ENCODE results near the gene FAM217B.

FAM217B gene

GRCh38 chr20:59940129-59940955 is at the start of gene FAM217B, which contains the start of gene PPP1R3D:
Gene FAM217B (plus strand): TSS chr20:59940389. CDS start chr20:59943944, 3,555 bp downstream.
Gene PPP1R3D (minus strand): TSS chr20:59940305. CDS start chr20:59939931, 374 bp downstream.
- in situ Hi-C loops (cut with MboI; ENCODE audit: low sequenced_read_pairs) = no loop called here

DNA sequence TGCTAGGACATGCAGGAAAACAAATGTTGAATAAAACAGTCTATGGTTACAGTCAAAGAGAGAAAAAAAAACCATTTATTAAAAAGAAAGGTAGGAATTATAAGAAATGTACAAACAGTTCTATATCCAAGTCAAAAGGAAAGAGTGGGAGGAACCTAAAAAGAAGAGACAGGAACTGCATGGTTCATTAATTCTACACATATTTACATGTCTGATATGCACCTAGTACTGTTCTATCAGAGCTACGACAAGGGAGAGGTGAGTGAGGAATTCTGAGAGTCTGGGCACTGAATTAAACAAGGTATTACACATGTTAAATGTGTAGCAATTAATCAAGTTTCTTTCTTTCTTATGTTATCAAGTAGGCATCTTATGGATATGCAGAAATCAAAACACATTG is 48.6 kb upstream of the FAM217B start:
- in situ Hi-C loops (cut with MboI; ENCODE audit: low sequenced_read_pairs) = no loop called here

DNA sequence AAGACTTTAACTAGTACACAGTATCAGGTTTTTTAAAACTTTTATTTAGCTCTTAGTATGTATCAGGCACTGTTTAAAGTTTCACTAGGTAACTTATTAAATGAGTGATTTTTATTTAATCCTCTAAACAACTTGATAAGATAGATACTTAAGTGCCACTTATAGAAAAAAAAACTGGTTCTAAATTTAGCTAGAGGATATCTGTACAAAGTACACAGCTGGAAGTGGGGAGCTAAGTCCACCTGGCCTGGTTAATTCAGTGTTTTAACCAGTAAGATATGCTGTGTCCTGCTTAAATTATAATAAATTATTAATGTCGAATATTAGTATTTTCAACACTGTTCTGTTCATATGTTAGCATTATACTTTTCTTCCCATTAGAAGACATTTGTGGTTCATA is 44.3 kb upstream of the FAM217B start:
- in situ Hi-C loops (cut with MboI; ENCODE audit: low sequenced_read_pairs) = no loop called here

- in situ Hi-C loops (cut with MboI; ENCODE audit: low sequenced_read_pairs) = no loop called here
Observed at GRCh38 chr20:59902470-59902869, 37.7 kb upstream of the FAM217B start.

DNA sequence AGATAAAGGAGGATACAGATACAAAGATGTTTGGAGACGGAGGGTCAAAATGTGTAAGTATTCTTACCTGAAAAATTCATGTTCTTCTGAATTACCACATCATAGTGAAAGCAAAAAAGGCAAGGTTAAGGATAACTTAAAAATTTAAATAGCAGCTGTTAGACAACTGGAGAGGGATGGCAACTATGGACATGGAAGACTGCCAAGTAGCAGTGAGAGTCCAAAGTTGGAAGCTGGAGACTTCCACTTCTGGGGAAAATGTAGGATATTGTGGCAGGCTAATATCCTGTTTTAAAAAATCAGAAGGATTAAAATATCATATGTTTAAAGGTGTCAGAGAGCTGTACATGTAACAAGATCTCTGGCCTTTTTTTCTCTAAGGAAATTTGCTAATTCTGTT is 36.6 kb upstream of the FAM217B start:
- in situ Hi-C loops (cut with MboI; ENCODE audit: low sequenced_read_pairs) = no loop called here

DNA sequence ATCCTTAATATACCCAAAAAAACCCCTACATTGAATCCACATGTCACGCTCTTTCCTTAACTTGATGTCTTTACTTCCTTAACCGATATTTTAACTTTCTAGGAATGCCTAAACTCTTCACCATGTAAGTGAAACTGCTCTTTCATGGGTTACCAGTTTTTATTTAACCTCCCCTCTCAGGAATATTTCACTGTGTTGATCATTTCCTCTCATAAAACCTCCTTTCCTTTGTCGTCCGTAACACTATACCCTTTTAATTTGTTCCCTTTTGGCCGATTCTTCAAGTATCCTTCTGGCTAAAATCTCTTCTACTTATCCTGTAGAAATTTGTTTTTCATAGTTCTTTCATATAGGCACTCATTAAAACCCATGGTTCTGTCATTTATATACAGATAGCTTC is 31.3 kb upstream of the FAM217B start:
- in situ Hi-C loops (cut with MboI; ENCODE audit: low sequenced_read_pairs) = no loop called here

DNA sequence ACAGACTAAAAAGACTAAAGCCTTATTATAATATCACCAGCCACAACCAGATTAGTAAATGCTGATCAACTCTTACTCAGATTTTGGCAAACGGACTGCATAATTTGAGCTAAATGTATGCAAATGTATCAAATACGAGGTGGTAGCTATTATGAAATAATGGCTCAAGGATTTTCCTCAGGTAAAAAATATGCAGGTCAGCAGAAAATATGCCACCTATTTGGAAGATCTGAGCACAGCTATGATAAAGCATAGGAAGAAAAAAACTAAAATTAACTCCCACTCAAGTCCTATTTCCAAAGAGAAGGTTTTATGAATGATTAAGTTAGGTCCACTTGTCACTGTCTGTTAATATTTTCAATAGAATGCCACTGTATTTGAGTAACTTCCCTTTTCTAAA is 29.1 kb upstream of the FAM217B start:
- in situ Hi-C loops (cut with MboI; ENCODE audit: low sequenced_read_pairs) = no loop called here

DNA sequence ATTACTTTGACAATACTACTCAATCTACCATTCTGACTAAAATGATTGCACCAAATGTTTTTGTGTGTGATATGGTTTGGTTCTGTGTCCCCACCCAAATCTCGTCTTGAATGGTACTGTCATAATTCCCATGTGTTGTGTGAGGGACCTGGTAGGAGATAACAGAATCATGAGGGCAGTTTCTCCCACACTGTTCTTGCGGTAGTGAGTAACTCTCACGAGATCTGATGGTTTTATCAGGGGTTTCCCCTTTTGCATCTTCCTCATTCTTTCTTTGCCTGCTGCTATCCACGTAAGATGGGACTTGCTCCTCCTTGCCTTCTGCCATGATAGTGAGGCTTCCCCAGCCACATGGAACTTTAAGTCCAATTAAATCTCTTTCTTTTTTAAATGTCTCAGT is 27.6 kb upstream of the FAM217B start:
- in situ Hi-C loops (cut with MboI; ENCODE audit: low sequenced_read_pairs) = no loop called here

DNA sequence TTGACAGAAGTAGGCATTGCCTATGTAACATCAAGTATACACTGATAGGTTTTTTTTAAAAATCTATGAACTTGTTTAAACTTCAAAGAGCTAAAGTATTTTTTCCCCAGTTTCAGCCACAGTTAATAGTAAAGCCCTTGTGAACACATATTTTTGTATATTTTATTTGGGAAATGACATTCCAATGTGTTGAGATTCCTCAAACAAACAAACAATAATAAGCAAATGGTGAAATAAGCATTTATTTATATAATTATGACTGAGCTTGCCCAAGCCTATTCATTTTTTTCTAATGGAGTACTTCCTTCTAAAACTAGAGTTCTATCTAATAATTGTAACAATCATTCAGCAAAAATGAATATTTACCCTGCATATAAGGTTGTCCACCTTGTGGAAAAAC is 19.2 kb upstream of the FAM217B start:
- in situ Hi-C loops (cut with MboI; ENCODE audit: low sequenced_read_pairs) = no loop called here

- in situ Hi-C loops (cut with MboI; ENCODE audit: low sequenced_read_pairs) = no loop called here
Observed at GRCh38 chr20:59923514-59923913, 16.7 kb upstream of the FAM217B start.

GRCh38 chr20:59925359-59925758 is 14.8 kb upstream of the FAM217B start:
- in situ Hi-C loops (cut with MboI; ENCODE audit: low sequenced_read_pairs) = no loop called here

DNA sequence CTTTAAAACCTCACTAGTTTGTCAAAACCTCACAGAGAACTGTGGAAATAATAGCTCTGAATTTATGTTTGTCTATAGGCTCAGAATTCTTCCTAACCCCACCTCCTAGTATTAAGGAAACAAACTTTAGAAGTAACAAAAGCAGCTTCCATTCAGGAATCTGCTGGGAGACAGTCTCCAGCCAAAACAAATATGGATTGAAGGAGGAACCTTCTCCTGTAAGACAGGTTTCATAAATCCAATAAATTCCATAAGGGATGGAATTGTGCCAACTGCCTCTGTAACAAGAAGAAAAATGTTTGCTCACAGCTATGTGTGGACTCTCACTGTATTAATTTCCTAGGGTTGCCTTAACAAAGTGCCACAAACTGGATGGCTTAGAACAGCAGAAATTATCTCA is 14.3 kb upstream of the FAM217B start:
- in situ Hi-C loops (cut with MboI; ENCODE audit: low sequenced_read_pairs) = no loop called here

DNA sequence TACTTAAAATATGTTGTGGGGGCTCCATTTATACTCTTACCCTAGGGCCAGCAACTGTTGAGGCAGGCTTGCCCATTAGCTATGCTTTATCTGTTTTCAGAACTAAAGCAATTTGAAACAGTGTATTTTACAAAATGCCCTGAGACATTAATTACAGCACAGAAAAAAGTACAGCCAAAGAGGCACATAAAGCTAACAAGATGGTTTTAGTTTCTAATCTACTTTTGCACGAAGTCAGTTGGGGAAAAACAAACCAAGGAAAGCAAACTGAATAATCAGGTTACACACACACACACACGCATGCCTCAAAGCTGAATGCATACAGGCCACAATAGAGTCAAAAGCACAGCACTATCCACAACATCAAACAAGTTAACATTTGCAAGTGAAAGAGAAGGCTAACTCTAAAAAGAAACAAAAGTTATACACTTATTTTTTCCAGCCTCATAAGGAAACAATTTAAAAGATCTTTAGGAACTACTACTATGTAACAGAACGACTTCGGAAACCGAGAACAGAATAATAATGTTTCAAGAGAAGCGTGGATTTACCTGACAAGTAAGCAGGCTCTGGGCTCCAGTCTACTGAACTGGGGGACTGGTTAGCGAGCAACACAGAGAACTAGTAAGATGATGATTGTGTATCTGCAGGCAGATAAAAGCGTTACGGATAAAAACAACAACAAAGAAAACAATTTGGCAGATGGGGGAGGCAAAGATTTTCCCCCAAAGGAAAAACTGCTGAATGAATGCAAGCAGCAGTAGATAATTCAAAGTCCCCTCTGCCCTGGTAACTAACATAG is 8.5 kb upstream of the FAM217B start:
- in situ Hi-C loops (cut with MboI; ENCODE audit: low sequenced_read_pairs) = no loop called here

- in situ Hi-C loops (cut with MboI; ENCODE audit: low sequenced_read_pairs) = no loop called here
Observed at GRCh38 chr20:59932616-59933295, 7.4 kb upstream of the FAM217B start.

DNA sequence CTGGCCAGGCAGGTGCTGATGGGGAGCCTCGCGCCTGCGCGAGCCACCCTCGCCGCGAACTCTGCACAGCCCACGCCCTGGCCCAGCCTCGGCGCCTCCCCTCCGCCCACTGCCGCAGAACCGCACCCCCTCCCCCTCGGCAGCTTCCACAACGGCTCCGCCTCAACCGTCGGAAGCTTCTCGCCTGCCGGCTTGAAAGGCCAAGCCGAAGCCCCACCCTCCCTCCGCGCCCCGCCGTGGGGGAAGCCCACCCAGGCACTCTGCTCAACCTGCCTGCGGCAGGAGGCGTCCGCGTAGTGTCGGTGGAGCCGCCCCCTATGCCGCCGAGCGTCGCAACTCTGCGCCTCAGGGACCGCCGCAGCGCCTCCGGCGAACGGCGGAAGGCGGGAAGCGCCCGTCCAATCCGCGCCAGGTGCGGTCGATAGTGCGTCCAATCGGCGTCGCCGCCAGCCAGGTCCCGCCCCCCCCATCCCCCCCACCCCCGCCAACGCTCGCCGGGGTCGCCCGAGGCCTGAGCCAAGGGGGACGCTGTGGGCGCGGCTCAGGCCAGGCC is 6.8 kb upstream of the FAM217B start, which contains the start of gene SYCP2:
TSS of gene SYCP2 (minus strand) at position 342 of the 553 bp plus-strand sequence. CDS start 11,224 bp downstream, outside the sequence.
- in situ Hi-C loops (cut with MboI; ENCODE audit: low sequenced_read_pairs) = no loop called here

DNA sequence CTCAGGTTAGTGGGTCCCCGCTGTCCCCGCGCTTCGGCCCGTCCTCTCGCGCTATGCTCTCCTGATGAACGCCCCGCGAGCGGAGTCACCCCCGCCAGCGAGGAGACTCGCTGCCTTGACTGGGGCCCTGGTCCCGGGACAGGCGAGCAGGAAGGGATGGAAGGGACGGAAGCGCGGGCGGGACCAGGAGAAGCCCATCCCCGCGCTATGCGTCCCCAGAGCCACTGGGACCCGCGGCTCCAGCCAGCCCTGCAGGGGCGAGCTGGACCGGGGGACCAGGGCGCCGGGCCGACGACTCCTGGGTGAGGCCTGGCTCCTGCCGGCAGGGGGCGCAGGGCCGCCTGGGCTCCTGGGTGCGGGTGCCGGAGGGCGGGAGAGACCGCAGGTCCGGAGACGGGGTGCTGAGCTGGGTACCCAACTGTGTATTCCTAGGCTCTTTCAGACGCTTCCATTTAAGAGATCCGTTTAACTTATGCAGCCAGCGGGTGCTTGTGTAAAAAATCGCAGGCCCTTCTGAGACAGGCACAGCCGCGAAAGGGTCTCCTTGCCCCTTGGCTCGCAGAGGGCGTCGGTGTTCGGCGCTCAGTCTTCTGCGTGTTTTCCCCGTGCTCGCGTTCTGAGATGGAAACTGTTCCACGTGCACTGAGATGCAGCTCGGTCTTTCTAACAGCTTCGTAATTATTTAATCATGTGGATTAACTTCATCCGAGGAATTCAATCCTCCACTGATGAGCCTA is 6.2 kb upstream of the FAM217B start:
- in situ Hi-C loops (cut with MboI; ENCODE audit: low sequenced_read_pairs) = no loop called here

DNA sequence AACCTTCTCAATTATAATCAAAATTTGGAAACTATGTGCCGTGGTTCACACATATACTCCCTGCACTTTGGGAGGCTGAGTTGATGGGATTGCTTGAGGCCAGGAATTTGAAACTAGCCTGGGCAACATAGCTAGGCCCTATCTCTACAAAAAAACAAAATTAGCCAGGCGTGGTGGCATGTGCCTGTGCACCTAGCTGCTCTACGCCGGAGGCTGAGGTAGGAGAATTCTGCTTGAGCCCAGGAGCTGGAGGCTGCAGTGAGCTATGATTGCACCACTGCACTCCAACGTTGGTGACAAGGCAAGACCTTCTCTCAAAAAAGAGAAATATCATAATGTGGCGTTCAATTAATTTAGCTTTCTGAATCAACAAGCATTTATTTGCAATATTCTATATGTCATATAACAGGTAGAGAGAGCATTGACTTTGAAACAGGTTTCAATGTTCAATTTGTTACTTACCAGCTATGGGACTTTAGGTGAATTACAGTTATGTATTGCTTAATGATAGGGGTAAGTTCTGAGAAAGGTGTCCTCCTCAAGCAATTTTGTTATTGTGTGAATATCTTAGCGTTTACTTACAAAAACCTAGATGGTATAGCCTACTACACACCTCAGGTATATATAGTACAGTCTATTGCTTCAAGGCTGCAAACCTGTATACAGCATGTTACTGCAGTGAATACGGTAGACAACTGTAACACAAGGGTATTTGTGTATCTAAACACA is 4.6 kb upstream of the FAM217B start:
- in situ Hi-C loops (cut with MboI; ENCODE audit: low sequenced_read_pairs) = no loop called here

GRCh38 chr20:59936409-59936808 is 3.8 kb upstream of the FAM217B start:
- in situ Hi-C loops (cut with MboI; ENCODE audit: low sequenced_read_pairs) = no loop called here

- in situ Hi-C loops (cut with MboI; ENCODE audit: low sequenced_read_pairs) = no loop called here
Observed at GRCh38 chr20:59937150-59937549, 3.0 kb upstream of the FAM217B start.

GRCh38 chr20:59938221-59938620 is 2.0 kb upstream of the FAM217B start:
- in situ Hi-C loops (cut with MboI; ENCODE audit: low sequenced_read_pairs) = no loop called here

Measured in HL-60/S4 treated with retinoic acid at 250 ng/mL for 4 days and 3 days (cell line).